Activated CD4-positive, alpha-beta memory T cell treated with anti-CD3 and anti-CD28 coated beads, Interleukin-2, amount 10 ng/mL, durations not matched to agents 7 days and 5 days (primary cell): ENCODE data around the gene UBN1. TPM values are rescaled to one million over a fixed set of nuclear protein-coding genes. Genes with fewer than 3 reads are reported as not detected.
"Not testable (repeated sequence)": the region's sequence is repeated elsewhere in the genome, so short reads cannot be mapped to it uniquely, and the experiment has no call there.

Experiments
- CTCF ChIA-PET: fragments of 350-600 bp; sonication (Branson Sonifier 250); formaldehyde crosslinking; loops from one replicate; lab custom pipeline; 2021; ENCODE audit warnings: antibody characterized with exemption, inconsistent platforms; lab: Charles Lee
- POLR2A ChIA-PET: fragments of 350-600 bp; sonication (Branson Sonifier 250); formaldehyde crosslinking; loops from one replicate; lab custom pipeline; 2021; ENCODE audit warnings: antibody characterized with exemption; lab: Charles Lee
- DNase-seq: peaks from one replicate; pipeline ENCODE4 v3.0.0-alpha.2; 2020
- H3K27ac Mint-ChIP-seq: one replicate; pipeline ENCODE4 v1.8.0; 2021; ENCODE audit warnings: mild to moderate bottlenecking, mixed read lengths
- H3K27me3 Mint-ChIP-seq: one replicate; pipeline ENCODE4 v1.8.0; 2021; ENCODE audit warnings: mixed read lengths
- H3K36me3 Mint-ChIP-seq: one replicate; pipeline ENCODE4 v1.8.0; 2021; ENCODE audit warnings: low read depth, mixed read lengths
- H3K4me1 Mint-ChIP-seq: one replicate; pipeline ENCODE4 v1.8.0; 2021; ENCODE audit warnings: mixed read lengths
- H3K4me3 Mint-ChIP-seq: one replicate; pipeline ENCODE4 v1.8.0; 2021; ENCODE audit warnings: mild to moderate bottlenecking, mixed read lengths
- H3K9me3 Mint-ChIP-seq: one replicate; pipeline ENCODE4 v1.8.0; 2021; ENCODE audit warnings: mixed read lengths
- total RNA-seq, 2 experiments: library from RNA; stranded (reverse); gene quantifications; one replicate each; pipeline ENCODE4 v1.2.3, GENCODE V29; 2021

Gene UBN1
- total RNA-seq, 2 experiments from 2014 or later, result 39.2 to 39.6 TPM

- Mint-ChIP-seq H3K27me3 (peaks cover 3% of the 10 kb centered on the region), H3K36me3 (no peaks in the 10 kb centered on the region), H3K27ac (no peak overlapping the region), H3K4me3 (no peak overlapping the region), H3K9me3 (peaks cover 10% of the 10 kb centered on the region), H3K4me1 (no peaks in the 10 kb centered on the region)
- no peak for DNase-seq
- ChIA-PET POLR2A (no interaction called here), CTCF (no interaction called here)
Observed at GRCh38 chr16:4925791-4926190, 78.5 kb downstream of the UBN1 start.

GRCh38 chr16:4926928-4927327 is 79.6 kb downstream of the UBN1 start:
- CTCF ChIA-PET, result interaction anchor here (0.6 kb wide), 1 partner anchor 654 kb away, joined by 3 read pairs; the partner anchor contains the start of gene TFAP4
- POLR2A ChIA-PET, result interaction anchor here (0.6 kb wide), 1 partner anchor 285 kb away, joined by 3 read pairs; no protein-coding TSS in a partner anchor

GRCh38 chr16:4927661-4928060 is 80.4 kb downstream of the UBN1 start:
- Mint-ChIP-seq H3K27me3 (peaks cover 5% of the 10 kb centered on the region), H3K27ac (no peak overlapping the region), H3K4me3 (no peak overlapping the region), H3K36me3 (no peaks in the 10 kb centered on the region), H3K4me1 (no peaks in the 10 kb centered on the region), H3K9me3 (peaks cover 10% of the 10 kb centered on the region)
- no peak for DNase-seq
- ChIA-PET CTCF (no interaction called here), POLR2A (no interaction called here)

More at GRCh38 chr16:4926928-4927327, 79.6 kb downstream of the UBN1 start:
- DNase-seq, result no peak
- no peak overlapping the region for H3K4me3 Mint-ChIP-seq
- no peaks in the 10 kb centered on the region for H3K36me3 Mint-ChIP-seq
- peaks cover 3% of the 10 kb centered on the region for H3K27me3 Mint-ChIP-seq
- H3K4me1 Mint-ChIP-seq, result no peaks in the 10 kb centered on the region
- no peak overlapping the region for H3K27ac Mint-ChIP-seq
- H3K9me3 Mint-ChIP-seq, result peaks cover 10% of the 10 kb centered on the region

- CTCF ChIA-PET, result interaction anchor here (0.6 kb wide), 1 partner anchor 298 kb away, joined by 3 read pairs; no protein-coding TSS in a partner anchor
- peaks cover 10% of the 10 kb centered on the region for H3K9me3 Mint-ChIP-seq
Observed at GRCh38 chr16:4928227-4928626, 80.9 kb downstream of the UBN1 start.

GRCh38 chr16:4929619-4930018 is 82.3 kb downstream of the UBN1 start:
- H3K9me3 Mint-ChIP-seq, result peaks cover 10% of the 10 kb centered on the region
- H3K4me3 Mint-ChIP-seq, H3K27me3 Mint-ChIP-seq, H3K4me1 Mint-ChIP-seq, H3K36me3 Mint-ChIP-seq, H3K27ac Mint-ChIP-seq, POLR2A ChIA-PET, CTCF ChIA-PET, DNase-seq: not testable (repeated sequence)

More at GRCh38 chr16:4928227-4928626, 80.9 kb downstream of the UBN1 start:
- H3K4me1 Mint-ChIP-seq, result no peaks in the 10 kb centered on the region
- no peak for DNase-seq
- POLR2A ChIA-PET, result no interaction called here
- H3K27me3 Mint-ChIP-seq, result peaks cover 5% of the 10 kb centered on the region
- H3K36me3 Mint-ChIP-seq, result no peaks in the 10 kb centered on the region
- no peak overlapping the region for H3K4me3 Mint-ChIP-seq
- no peak overlapping the region for H3K27ac Mint-ChIP-seq

- no peak for DNase-seq
- Mint-ChIP-seq H3K9me3 (peaks cover 7% of the 10 kb centered on the region), H3K27me3 (peaks cover 15% of the 10 kb centered on the region), H3K27ac (no peak overlapping the region), H3K4me3 (no peak overlapping the region), H3K4me1 (no peaks in the 10 kb centered on the region), H3K36me3 (no peaks in the 10 kb centered on the region)
- CTCF ChIA-PET, result interaction anchor here (0.6 kb wide), 1 partner anchor 24 kb away, joined by 4 read pairs; no protein-coding TSS in a partner anchor
- POLR2A ChIA-PET, result no interaction called here
Observed at GRCh38 chr16:4931381-4931780, 84.1 kb downstream of the UBN1 start.

Other genes starting within 250 kb of the UBN1 start
- 10 to 100 TPM; 15.9 to 19.3 TPM for gene UBALD1, start 232.6 kb upstream of the UBN1 start, total RNA-seq
- gene MGRN1, start 222.7 kb upstream of the UBN1 start, total RNA-seq, result 10 to 100 TPM; 71.8 to 73.3 TPM
- 10 to 100 TPM; 24.2 to 25.5 TPM for gene NUDT16L1, start 153.9 kb upstream of the UBN1 start, total RNA-seq
- gene ANKS3, start 113.2 kb upstream of the UBN1 start, total RNA-seq, result 10 to 100 TPM in 1 of 2 experiments, 1 to 10 TPM in 1; 10.0 to 10.2 TPM
- gene DNAAF8, start 112.9 kb upstream of the UBN1 start, total RNA-seq, result not detected
- 10 to 100 TPM; 14.7 to 15.3 TPM for gene ZNF500, start 80.3 kb upstream of the UBN1 start, total RNA-seq
- not detected for gene SEPTIN12, start 59.1 kb upstream of the UBN1 start, total RNA-seq
- not detected for gene SMIM22, start 52.1 kb upstream of the UBN1 start, total RNA-seq
- gene ROGDI, start 44.8 kb upstream of the UBN1 start, total RNA-seq, result 1 to 10 TPM; 5.9 to 6.9 TPM
- gene GLYR1, start 193 bp upstream of the UBN1 start, total RNA-seq, result 10 to 100 TPM; 80.4 to 85.4 TPM
- under 1 TPM in 1 of 2 experiments, not detected in 1; 0.08 TPM for gene PPL, start 89.7 kb downstream of the UBN1 start, total RNA-seq
- gene SEC14L5, start 110.8 kb downstream of the UBN1 start, total RNA-seq, result under 1 TPM in 1 of 2 experiments, not detected in 1; 0.03 TPM
- 10 to 100 TPM; 12.5 to 12.8 TPM for gene NAGPA, start 186.5 kb downstream of the UBN1 start, total RNA-seq
- gene C16orf89, start 218.5 kb downstream of the UBN1 start, total RNA-seq, result not detected
- gene ALG1, start 224.4 kb downstream of the UBN1 start, total RNA-seq, result 10 to 100 TPM; 18.7 to 19.3 TPM